HepG2 (cell line): ENCODE results near the gene GJB2. TPM values are rescaled to one million over a fixed set of nuclear protein-coding genes. Genes with fewer than 3 reads are reported as not detected.

Experiments used
- ATAC-seq: fragments of 200-7000 bp; cut with Tn5 transposase; 3 replicates; pipeline ENCODE4 v1.9.1; 2020; ENCODE audit warnings: mild to moderate bottlenecking, moderate library complexity
- BruUV-seq: library from RNA; stranded (reverse); fragments of 400-500 nt; replicated peaks from 2 replicates; lab custom pipeline; 2021; lab: Mats Ljungman, UMichigan
- CTCF ChIA-PET: fragments of 300-600 bp; formaldehyde crosslinking; extraction: SDS; loops from one replicate; lab custom pipeline; 2021; ENCODE audit warnings: low total read pairs, inconsistent platforms, low intra/inter-chr PET ratio; lab: Yijun Ruan, JAX
- POLR2A ChIA-PET: fragments of 350-600 bp; sonication (Branson Sonifier 250); formaldehyde crosslinking; loops from one replicate; lab custom pipeline; 2020; ENCODE audit warnings: antibody characterized with exemption, inconsistent platforms; lab: Yijun Ruan, JAX
- DNase-seq: peaks from one replicate; pipeline ENCODE4 v3.0.0-alpha.2; 2015; ENCODE audit warnings: low spot score
- FAIRE-seq: peaks from 3 replicates; lab custom pipeline; 2011; peaks lifted over from hg19 to GRCh38; lab: Jason Lieb, UNC
- H2AFZ ChIP-seq: one replicate; pipeline ENCODE4 v1.6.1; 2011; ENCODE audit warnings: low read length, inconsistent platforms
- H3K27ac ChIP-seq: fragments of 300-600 bp; 3 replicates; pipeline ENCODE4 v1.8.0; 2011; ENCODE audit warnings: mixed run types, mild to moderate bottlenecking, mixed read lengths, low read length, inconsistent platforms; ENCODE audit not compliant: insufficient read depth; ENCODE audit errors: extremely low read length
- H3K27me3 ChIP-seq, 2 experiments: fragments of 200-600 bp in 1 of 2; 2 replicates in 1 of 2; 3 replicates in 1 of 2; pipeline versions ENCODE4 v1.6.0 to v1.8.0; 2011; ENCODE audit warnings: low read length in 2 of 2, mild to moderate bottlenecking in 2 of 2, moderate library complexity in 2 of 2, inconsistent platforms in 1 of 2; ENCODE audit not compliant: insufficient read depth in 2 of 2, control insufficient read depth in 1 of 2
- H3K36me3 ChIP-seq, 2 experiments: fragments of 200-600 bp in 1 of 2; replicated peaks in 1 of 2; 2 replicates in 1 of 2; 3 replicates in 1 of 2; pipeline versions ENCODE4 v1.5.1 to v1.8.0; 2011; ENCODE audit warnings: low read length in 2 of 2, inconsistent platforms in 1 of 2; ENCODE audit not compliant: insufficient read depth in 2 of 2, control insufficient read depth in 1 of 2
- H3K4me1 ChIP-seq: 2 replicates; pipeline ENCODE4 v1.5.1; 2012; ENCODE audit warnings: low read length, inconsistent platforms; ENCODE audit not compliant: insufficient read depth
- H3K4me2 ChIP-seq: 2 replicates; pipeline ENCODE4 v1.6.0; 2011; ENCODE audit warnings: low read depth, low read length, inconsistent platforms
- H3K4me3 ChIP-seq, 3 experiments: fragments of 200-600 bp in 1 of 3; sonication (generic), shearing (Covaris generic) in 1 of 3; replicated peaks in 1 of 3; 2 replicates each; pipeline ENCODE4 v1.5.1; 2011 to 2016; ENCODE audit warnings: low read length in 3 of 3, inconsistent platforms in 2 of 3, low read depth in 2 of 3, mild to moderate bottlenecking in 2 of 3, control low read depth in 1 of 3, mixed read lengths in 1 of 3; ENCODE audit not compliant: insufficient read depth in 1 of 3
- H3K79me2 ChIP-seq: one replicate; pipeline ENCODE4 v1.6.1; 2011; ENCODE audit warnings: low read length, inconsistent platforms; ENCODE audit not compliant: insufficient read depth
- H3K9ac ChIP-seq: 2 replicates; pipeline ENCODE4 v1.6.0; 2011; ENCODE audit warnings: mild to moderate bottlenecking, low read depth, low read length, inconsistent platforms; ENCODE audit not compliant: insufficient read depth
- H3K9me3 ChIP-seq: 2 replicates; pipeline ENCODE4 v1.5.1; 2012; ENCODE audit warnings: mild to moderate bottlenecking, low read length
- H4K20me1 ChIP-seq: 2 replicates; pipeline ENCODE4 v1.6.0; 2011; ENCODE audit warnings: inconsistent platforms, mild to moderate bottlenecking, low read length, moderate library complexity; ENCODE audit not compliant: insufficient read depth
- FOSL2 ChIP-seq: sonication (generic); formaldehyde crosslinking; IDR thresholded peaks from 2 replicates; pipeline ENCODE4 v1.4.0; 2020; ENCODE audit warnings: missing genetic modification reagents
- HMGXB4 ChIP-seq, 2 experiments: sonication (generic) in 1 of 2; formaldehyde crosslinking in 1 of 2; IDR thresholded peaks; 2 replicates each; pipeline versions ENCODE4 v1.4.0 to v1.6.1; 2018 to 2020; ENCODE audit warnings: missing genetic modification reagents in 2 of 2, borderline replicate concordance in 1 of 2, low read depth in 1 of 2, mild to moderate bottlenecking in 1 of 2, missing biosample characterization in 1 of 2
- HNRNPK ChIP-seq: fragments of 200-400 bp; formaldehyde crosslinking; IDR thresholded peaks from 2 replicates; pipeline ENCODE4 v1.6.1; 2018; ENCODE audit warnings: low read length, low read depth, moderate library complexity, mild to moderate bottlenecking; ENCODE audit not compliant: poor library complexity, severe bottlenecking
- LBX2 ChIP-seq: sonication (generic); formaldehyde crosslinking; IDR thresholded peaks from 2 replicates; pipeline ENCODE4 v1.5.0; 2020; ENCODE audit warnings: missing genetic modification reagents, mild to moderate bottlenecking, borderline replicate concordance
- MAFG ChIP-seq: sonication (generic); formaldehyde crosslinking; IDR thresholded peaks from 2 replicates; pipeline ENCODE4 v1.5.1; 2020; ENCODE audit warnings: mild to moderate bottlenecking, missing genetic modification reagents
- MED13 ChIP-seq: sonication (generic); formaldehyde crosslinking; IDR thresholded peaks from 2 replicates; pipeline ENCODE4 v1.5.0; 2020; ENCODE audit warnings: missing genetic modification reagents
- MIXL1 ChIP-seq: IDR thresholded peaks from 2 replicates; pipeline ENCODE4 v1.6.1; 2016
- TCF7L2 ChIP-seq: IDR thresholded peaks from 2 replicates; pipeline ENCODE4 v1.6.1; 2011; ENCODE audit warnings: mild to moderate bottlenecking, low read depth, low read length, moderate library complexity
- TOPORS ChIP-seq: sonication (generic); formaldehyde crosslinking; IDR thresholded peaks from 2 replicates; pipeline ENCODE4 v1.8.0; 2023; ENCODE audit warnings: mild to moderate bottlenecking, missing genetic modification reagents
- U2AF2 ChIP-seq: fragments of 200-400 bp; formaldehyde crosslinking; IDR thresholded peaks from 2 replicates; pipeline ENCODE4 v1.6.1; 2017; ENCODE audit warnings: low read depth, mild to moderate bottlenecking, low read length
- ZNF225 ChIP-seq: sonication (generic); formaldehyde crosslinking; IDR thresholded peaks from 2 replicates; pipeline ENCODE4 v1.4.0; 2020; ENCODE audit warnings: mild to moderate bottlenecking, missing genetic modification reagents
- ZNF251 ChIP-seq: sonication (generic); formaldehyde crosslinking; IDR thresholded peaks from 2 replicates; pipeline ENCODE4 v1.9.0; 2021; ENCODE audit warnings: mild to moderate bottlenecking, missing genetic modification reagents
- ZNF576 ChIP-seq: sonication (generic); formaldehyde crosslinking; IDR thresholded peaks from 2 replicates; pipeline ENCODE4 v1.4.0; 2020; ENCODE audit warnings: mild to moderate bottlenecking, missing genetic modification reagents
- ZNF83 ChIP-seq: sonication (generic); formaldehyde crosslinking; IDR thresholded peaks from 2 replicates; pipeline ENCODE4 v1.4.0; 2020; ENCODE audit warnings: missing genetic modification reagents, mild to moderate bottlenecking, borderline replicate concordance
- ZNF878 ChIP-seq: sonication (generic); formaldehyde crosslinking; IDR thresholded peaks from 2 replicates; pipeline ENCODE4 v1.8.1; 2023; ENCODE audit warnings: mild to moderate bottlenecking, missing genetic modification reagents, moderate library complexity
- WGBS: methylation state at CpG from one replicate; pipeline ENCODE4 v1.1.6; 2017; ENCODE audit warnings: low lambda C conversion rate; 5-methylcytosine and 5-hydroxymethylcytosine counted together
- in situ Hi-C: cut with HindIII; loops from 2 replicates; pipeline ENCODE4 v1.10.0; 2017; ENCODE audit warnings: low pct_unique_long_range_greater_than_20kb; ENCODE audit not compliant: extremely low pct_ligation_motif_present
- intact Hi-C: fragments of 100-400 bp; cut with micrococcal nuclease; formaldehyde crosslinking; loops from one replicate; pipeline ENCODE4 v1.10.0; 2022; ENCODE audit not compliant: unreplicated experiment
- polyA plus RNA-seq, 8 experiments: library from polyadenylated mRNA; depleted of rRNA in 3 of 8; stranded (reverse) in 7 of 8; unstranded in 1 of 8; fragments of >200 nt; fragmentation: Illumina TruSeq in 4 of 8; extraction: Trizol in 4 of 8; gene quantifications; 2 replicates each; pipeline versions ENCODE4 v1.2.1 to v1.2.3, GENCODE V29; 2011 to 2016; ENCODE audit warnings: low read depth in 4 of 8, missing spikeins in 1 of 8, mixed read lengths in 1 of 8; ENCODE audit not compliant: insufficient read depth in 1 of 8
- total RNA-seq, 5 experiments: library from RNA; depleted of rRNA; stranded (reverse); fragments of >200 nt; fragmentation: Illumina TruSeq; extraction: Trizol; gene quantifications; 2 replicates each; pipeline ENCODE4 v1.2.3, GENCODE V29; 2016; ENCODE audit warnings: low read depth in 1 of 5

Gene GJB2
- total and polyA plus RNA-seq, 2 of the 13 experiments (the other 11 are each of a cell fraction or from before 2014, with no cell fraction given), result 0.15 to 0.18 TPM

- TF ChIP-seq MAFG (CRISPR knock-in tag), result no peak
- TF ChIP-seq ZNF83 (CRISPR knock-in tag), result no peak
- no peak for TF ChIP-seq HNRNPK
- TF ChIP-seq, all 625 proteins: peak for 0
Measured at GRCh38 chr13:20148501-20149183, 44.1 kb downstream of the GJB2 start (continued).

- ChIA-PET CTCF (no interaction called here), POLR2A (no interaction called here)
- peaks cover 4 to 48% of the 10 kb centered on the region in 2 experiments for H3K27me3 ChIP-seq
- no peaks in the 10 kb centered on the region for H4K20me1 ChIP-seq
- DNase-seq (no peak), FAIRE-seq (no peak), ATAC-seq (no peak)
- no peak overlapping the region for H2AFZ ChIP-seq
- H3K4me1 ChIP-seq, result no peaks in the 10 kb centered on the region
- no peak overlapping the region for H3K4me3 ChIP-seq
- intact Hi-C loops (no loop called here), in situ Hi-C loops (no loop called here)
- TF ChIP-seq FOSL2 (CRISPR knock-in tag), result no peak
- TF ChIP-seq TOPORS (CRISPR knock-in tag), result no peak
- WGBS, result 25% methylated on average over 1 of the region's 1 CpG
- no peak overlapping the region for H3K27ac ChIP-seq
- no peak overlapping the region for H3K9ac ChIP-seq
- H3K36me3 ChIP-seq, result no peaks in the 10 kb centered on the region
- BruUV-seq, result no TSS peak
- no peaks in the 10 kb centered on the region for H3K9me3 ChIP-seq
- no peak overlapping the region for H3K4me2 ChIP-seq
- H3K79me2 ChIP-seq, result no peaks in the 10 kb centered on the region
Measured at GRCh38 chr13:20146381-20146780, 46.4 kb downstream of the GJB2 start.

GRCh38 chr13:20145521-20145920 is 47.2 kb downstream of the GJB2 start:
- POLR2A ChIA-PET, result no interaction called here
- in situ Hi-C loops, result no loop called here
- no peak for FAIRE-seq
- TF ChIP-seq MED13 (CRISPR knock-in tag), result no peak
- no peak for TF ChIP-seq TCF7L2
- no peak for TF ChIP-seq HMGXB4 (CRISPR knock-in tag; IDR thresholded peaks at IDR 0.05; ENCODE audit: borderline replicate concordance in 1 of 2, low read depth in 1 of 2)
- TF ChIP-seq ZNF251 (CRISPR knock-in tag), result no peak
- TF ChIP-seq LBX2 (CRISPR knock-in tag), result no peak
- TF ChIP-seq ZNF878, result no peak
- TF ChIP-seq U2AF2, result no peak
- TF ChIP-seq MIXL1 (CRISPR knock-in tag), result no peak
- TF ChIP-seq ZNF225, result no peak
- no peak for TF ChIP-seq ZNF576

More at GRCh38 chr13:20145521-20145920, 47.2 kb downstream of the GJB2 start:
- no peak overlapping the region for H3K9ac ChIP-seq
- H3K4me1 ChIP-seq, result no peaks in the 10 kb centered on the region
- no peak overlapping the region for H2AFZ ChIP-seq
- no TSS peak for BruUV-seq
- H3K4me2 ChIP-seq, result no peak overlapping the region
- DNase-seq (no peak), ATAC-seq (no peak)
- 30% methylated on average over 5 of the region's 7 CpGs for WGBS
- intact Hi-C loops, result no loop called here
- no peak overlapping the region for H3K4me3 ChIP-seq
- peaks cover 4 to 51% of the 10 kb centered on the region in 2 experiments; a peak in 4 of 5 replicates for H3K27me3 ChIP-seq
- no peak overlapping the region for H3K27ac ChIP-seq
- no peaks in the 10 kb centered on the region for H4K20me1 ChIP-seq
- CTCF ChIA-PET, result no interaction called here
- H3K79me2 ChIP-seq, result no peaks in the 10 kb centered on the region
- no peaks in the 10 kb centered on the region for H3K9me3 ChIP-seq
- no peaks in the 10 kb centered on the region for H3K36me3 ChIP-seq
